ENCODE measurements around the gene THAP4. TPM values are rescaled to one million over a fixed set of nuclear protein-coding genes. Genes with fewer than 3 reads are reported as not detected.

The THAP4 gene
- total RNA-seq, 2 experiments from 2014 or later, result 36.4 to 38.8 TPM

DNA sequence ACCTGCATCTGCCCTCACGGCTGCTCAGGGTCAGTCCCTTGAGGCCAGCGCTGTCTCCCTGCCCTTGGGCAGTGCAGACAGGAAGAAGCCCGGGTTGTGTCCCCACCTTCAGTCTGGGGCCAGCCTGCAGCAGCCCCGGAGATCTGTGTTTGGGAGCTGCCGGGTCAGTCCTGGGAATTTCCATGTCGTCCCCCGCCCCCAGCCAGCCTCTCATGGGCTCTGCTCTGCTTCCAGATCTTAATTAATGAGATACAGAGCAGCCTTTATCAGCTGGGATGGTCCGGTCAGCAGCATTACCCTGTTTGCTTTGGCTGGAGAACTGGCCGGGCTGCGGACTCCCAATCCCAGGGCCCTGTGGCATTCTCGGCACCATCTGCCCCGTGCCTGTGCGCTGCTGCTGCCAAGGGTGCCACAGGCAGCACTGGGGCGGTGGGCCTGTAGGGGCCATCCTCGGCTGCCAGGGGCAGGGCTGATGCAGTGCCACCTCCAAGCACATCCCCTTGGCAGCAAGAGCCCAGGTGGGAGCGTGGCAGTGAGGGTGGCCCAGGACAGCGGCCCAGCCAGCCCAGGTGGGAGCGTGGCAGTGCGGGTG lies 76.0 kb downstream of the THAP4 start:
- Mint-ChIP-seq H3K27ac (no peak overlapping the region), H3K9me3 (peaks cover 4% of the 10 kb centered on the region), H3K36me3 (ENCODE audit: low read depth) (no peaks in the 10 kb centered on the region), H3K27me3 (ENCODE audit: low read depth) (peaks cover 28% of the 10 kb centered on the region), H3K4me1 (ENCODE audit: low read depth) (peaks cover 6% of the 10 kb centered on the region), H3K4me3 (no peak overlapping the region)
- intact Hi-C loops (cut with micrococcal nuclease), result no loop called here
- no peak for DNase-seq
- CTCF ChIA-PET, result no interaction called here

- peak overlapping the region; percentile 52 for H3K4me3 Mint-ChIP-seq
- H3K4me1 Mint-ChIP-seq (ENCODE audit: low read depth), result peaks cover 11% of the 10 kb centered on the region
- no peaks in the 10 kb centered on the region for H3K36me3 Mint-ChIP-seq (ENCODE audit: low read depth)
- H3K27ac Mint-ChIP-seq, result no peak overlapping the region
- H3K27me3 Mint-ChIP-seq (ENCODE audit: low read depth), result peaks cover 30% of the 10 kb centered on the region
- DNase-seq, result no peak
- CTCF ChIA-PET, result no interaction called here
- H3K9me3 Mint-ChIP-seq, result peaks cover 4% of the 10 kb centered on the region
- intact Hi-C loops (cut with micrococcal nuclease), result no loop called here
Observed at GRCh38 chr2:241560162-241560882, 76.6 kb downstream of the THAP4 start.

- H3K9me3 Mint-ChIP-seq, result peaks cover 4% of the 10 kb centered on the region
- intact Hi-C loops (cut with micrococcal nuclease), result no loop called here
- peaks cover 30% of the 10 kb centered on the region for H3K27me3 Mint-ChIP-seq (ENCODE audit: low read depth)
- DNase-seq, result no peak
- peak overlapping the region; percentile 52 for H3K4me3 Mint-ChIP-seq
- CTCF ChIA-PET, result interaction anchor here (0.8 kb wide), 1 partner anchor 319 kb away, joined by 3 read pairs; no protein-coding TSS in a partner anchor
- no peak overlapping the region for H3K27ac Mint-ChIP-seq
- H3K4me1 Mint-ChIP-seq (ENCODE audit: low read depth), result peaks cover 11% of the 10 kb centered on the region
- no peaks in the 10 kb centered on the region for H3K36me3 Mint-ChIP-seq (ENCODE audit: low read depth)
Observed at GRCh38 chr2:241559323-241560161, 77.4 kb downstream of the THAP4 start.

- Mint-ChIP-seq H3K9me3 (peaks cover 4% of the 10 kb centered on the region), H3K27me3 (ENCODE audit: low read depth) (peaks cover 33% of the 10 kb centered on the region), H3K27ac (no peak within 1 kb of the TSS), H3K4me1 (ENCODE audit: low read depth) (peaks cover 11% of the 10 kb centered on the region), H3K36me3 (ENCODE audit: low read depth) (no peaks in the 10 kb centered on the region), H3K4me3 (peak within 1 kb of the TSS; percentile 60)
- CTCF ChIA-PET, result interaction anchor here (0.6 to 0.8 kb wide), 2 partner anchors 320 to 340 kb away, joined by 3 read pairs; no protein-coding TSS in a partner anchor
- intact Hi-C loops (cut with micrococcal nuclease), result no loop called here
- DNase-seq, result no peak
Observed at GRCh38 chr2:241558532-241559322, 78.2 kb downstream of the THAP4 start, which contains the start of gene BOK. Gene BOK (plus strand): TSS chr2:241558745. CDS start chr2:241559484, 739 bp downstream.

GRCh38 chr2:241556746-241557145 lies 80.2 kb downstream of the THAP4 start:
- peaks cover 4% of the 10 kb centered on the region for H3K9me3 Mint-ChIP-seq
- no peak overlapping the region for H3K27ac Mint-ChIP-seq
- intact Hi-C loops (cut with micrococcal nuclease), result no loop called here
- H3K27me3 Mint-ChIP-seq (ENCODE audit: low read depth), result peaks cover 41% of the 10 kb centered on the region
- no peak overlapping the region for H3K4me3 Mint-ChIP-seq
- no peaks in the 10 kb centered on the region for H3K36me3 Mint-ChIP-seq (ENCODE audit: low read depth)
- CTCF ChIA-PET, result no interaction called here
- no peak for DNase-seq
- H3K4me1 Mint-ChIP-seq (ENCODE audit: low read depth), result peaks cover 11% of the 10 kb centered on the region

GRCh38 chr2:241555711-241556110 lies 81.2 kb downstream of the THAP4 start:
- CTCF ChIA-PET, result interaction anchor here (0.6 to 1.0 kb wide), 3 partner anchors 21 to 638 kb away, joined by 3 to 4 read pairs (median 3); no protein-coding TSS in a partner anchor
- DNase-seq, result no peak
- no peak overlapping the region for H3K4me3 Mint-ChIP-seq
- H3K9me3 Mint-ChIP-seq, result peaks cover 4% of the 10 kb centered on the region
- H3K27me3 Mint-ChIP-seq (ENCODE audit: low read depth), result peaks cover 41% of the 10 kb centered on the region
- intact Hi-C loops (cut with micrococcal nuclease), result no loop called here
- H3K36me3 Mint-ChIP-seq (ENCODE audit: low read depth), result no peaks in the 10 kb centered on the region
- H3K27ac Mint-ChIP-seq, result no peak overlapping the region
- peaks cover 11% of the 10 kb centered on the region for H3K4me1 Mint-ChIP-seq (ENCODE audit: low read depth)

- H3K4me1 Mint-ChIP-seq (ENCODE audit: low read depth), result peaks cover 9% of the 10 kb centered on the region
- no peak overlapping the region for H3K4me3 Mint-ChIP-seq
- CTCF ChIA-PET, result interaction anchor here (0.7 to 1.0 kb wide), 2 partner anchors 17 to 22 kb away, joined by 3 read pairs; no protein-coding TSS in a partner anchor
- H3K36me3 Mint-ChIP-seq (ENCODE audit: low read depth), result no peaks in the 10 kb centered on the region
- intact Hi-C loops (cut with micrococcal nuclease), result no loop called here
- H3K27me3 Mint-ChIP-seq (ENCODE audit: low read depth), result peaks cover 33% of the 10 kb centered on the region
- no peak for DNase-seq
- no peak overlapping the region for H3K27ac Mint-ChIP-seq
- H3K9me3 Mint-ChIP-seq, result peaks cover 4% of the 10 kb centered on the region
Observed at GRCh38 chr2:241554610-241555322, 82.2 kb downstream of the THAP4 start.

DNA sequence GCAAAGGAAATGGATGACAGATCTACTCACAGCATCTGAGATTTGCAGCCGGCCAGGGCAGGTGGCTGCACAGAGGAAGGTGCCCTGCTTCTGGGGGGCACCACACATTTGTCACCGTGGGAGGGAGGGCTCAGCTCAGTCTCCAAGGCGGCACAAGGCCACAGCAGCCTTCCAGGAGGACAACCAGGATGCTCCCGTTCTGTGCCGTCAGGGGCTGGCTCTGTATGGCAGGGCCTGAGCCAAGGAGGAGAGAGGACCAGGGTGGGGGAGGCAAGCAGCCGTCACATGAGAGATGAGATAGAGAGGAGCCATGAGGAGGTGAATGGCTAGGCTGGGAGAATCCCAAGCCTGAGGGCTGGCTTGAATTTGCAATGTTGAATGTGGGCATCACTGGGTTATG lies 83.0 kb downstream of the THAP4 start:
- no peak for DNase-seq
- intact Hi-C loops (cut with micrococcal nuclease), result no loop called here
- H3K4me3 Mint-ChIP-seq, result no peak overlapping the region
- peaks cover 8% of the 10 kb centered on the region for H3K4me1 Mint-ChIP-seq (ENCODE audit: low read depth)
- peaks cover 37% of the 10 kb centered on the region for H3K27me3 Mint-ChIP-seq (ENCODE audit: low read depth)
- no peaks in the 10 kb centered on the region for H3K36me3 Mint-ChIP-seq (ENCODE audit: low read depth)
- peaks cover 4% of the 10 kb centered on the region for H3K9me3 Mint-ChIP-seq
- CTCF ChIA-PET, result interaction anchor here (0.7 kb wide), 1 partner anchor 16 kb away, joined by 3 read pairs; no protein-coding TSS in a partner anchor
- H3K27ac Mint-ChIP-seq, result no peak overlapping the region

DNA sequence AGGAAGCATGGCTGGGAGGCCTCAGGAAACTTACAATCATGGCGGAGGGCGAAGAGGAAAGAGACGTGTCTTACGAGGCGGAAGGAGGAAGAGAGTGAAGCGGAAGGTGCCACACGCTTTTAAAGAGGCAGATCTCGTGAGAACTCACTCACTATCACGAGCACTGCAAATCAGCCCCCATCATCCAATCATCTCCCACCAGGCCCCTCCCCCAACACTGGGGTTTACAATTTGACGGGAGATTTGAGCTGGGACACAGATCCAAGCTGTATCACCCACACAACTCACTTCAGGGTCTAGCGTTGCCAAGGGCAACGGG lies 83.5 kb downstream of the THAP4 start:
- no peak for DNase-seq
- Mint-ChIP-seq H3K4me3 (no peak overlapping the region), H3K4me1 (ENCODE audit: low read depth) (peaks cover 8% of the 10 kb centered on the region), H3K9me3 (peaks cover 4% of the 10 kb centered on the region), H3K27ac (no peak overlapping the region), H3K36me3 (ENCODE audit: low read depth) (no peaks in the 10 kb centered on the region), H3K27me3 (ENCODE audit: low read depth) (peaks cover 39% of the 10 kb centered on the region)
- CTCF ChIA-PET, result no interaction called here
- intact Hi-C loops (cut with micrococcal nuclease), result no loop called here

- CTCF ChIA-PET, result no interaction called here
Observed at GRCh38 chr2:241551998-241552737, 84.8 kb downstream of the THAP4 start.

GRCh38 chr2:241551599-241551997 lies 85.4 kb downstream of the THAP4 start:
- Mint-ChIP-seq H3K9me3 (peaks cover under 1% of the 10 kb centered on the region), H3K27ac (no peak overlapping the region), H3K4me3 (no peak overlapping the region), H3K4me1 (ENCODE audit: low read depth) (peaks cover 5% of the 10 kb centered on the region), H3K27me3 (ENCODE audit: low read depth) (peaks cover 31% of the 10 kb centered on the region), H3K36me3 (ENCODE audit: low read depth) (no peaks in the 10 kb centered on the region)
- no peak for DNase-seq
- intact Hi-C loops (cut with micrococcal nuclease), result no loop called here
- CTCF ChIA-PET, result interaction anchor here (0.7 kb wide), 1 partner anchor 30 kb away, joined by 4 read pairs; no protein-coding TSS in a partner anchor

More at GRCh38 chr2:241551998-241552737, 84.8 kb downstream of the THAP4 start:
- intact Hi-C loops (cut with micrococcal nuclease), result no loop called here
- no peak overlapping the region for H3K27ac Mint-ChIP-seq
- peaks cover 5% of the 10 kb centered on the region for H3K4me1 Mint-ChIP-seq (ENCODE audit: low read depth)
- no peak for DNase-seq
- H3K4me3 Mint-ChIP-seq, result no peak overlapping the region
- no peaks in the 10 kb centered on the region for H3K36me3 Mint-ChIP-seq (ENCODE audit: low read depth)
- H3K9me3 Mint-ChIP-seq, result peaks cover 4% of the 10 kb centered on the region
- H3K27me3 Mint-ChIP-seq (ENCODE audit: low read depth), result peaks cover 33% of the 10 kb centered on the region

Measured in activated naive CD4-positive, alpha-beta T cell treated with anti-CD3 and anti-CD28 coated beads for 36 hours (primary cell).